CD8-positive, alpha-beta memory T cell (primary cell): ENCODE data around the gene TFCP2L1. TPM values are rescaled to one million over a fixed set of nuclear protein-coding genes. Genes with fewer than 3 reads are reported as not detected.
"Not testable (repeated sequence)": the region's sequence is repeated elsewhere in the genome, so short reads cannot be mapped to it uniquely, and the experiment has no call there.

Experiments used
- CTCF ChIA-PET: fragments of 350-600 bp; sonication (Branson Sonifier 250); formaldehyde crosslinking; loops from one replicate; lab custom pipeline; 2021; ENCODE audit warnings: antibody characterized with exemption; lab: Charles Lee
- POLR2A ChIA-PET: fragments of 350-600 bp; sonication (Branson Sonifier 250); formaldehyde crosslinking; loops from one replicate; lab custom pipeline; 2021; ENCODE audit warnings: antibody characterized with exemption; lab: Charles Lee
- DNase-seq, 5 donors: peaks; one replicate each; pipeline versions ENCODE4 v3.0.0 to v3.0.0-alpha.2; 2020 to 2022; ENCODE audit warnings: mixed read lengths in 1 of 5
- H3K27ac ChIP-seq: one replicate; pipeline ENCODE4 v1.7.0; 2013; ENCODE audit warnings: low read depth, mild to moderate bottlenecking, low read length, moderate library complexity
- H3K27me3 ChIP-seq: 2 replicates; pipeline ENCODE4 v1.7.0; 2013; ENCODE audit warnings: low read length, mild to moderate bottlenecking; ENCODE audit not compliant: insufficient read depth, poor library complexity, severe bottlenecking
- H3K36me3 ChIP-seq: 2 replicates; pipeline ENCODE4 v1.7.0; 2013; ENCODE audit warnings: mild to moderate bottlenecking, low read length, moderate library complexity; ENCODE audit not compliant: insufficient read depth
- H3K4me1 ChIP-seq: 2 replicates; pipeline ENCODE4 v1.7.0; 2013; ENCODE audit warnings: mild to moderate bottlenecking, low read length, moderate library complexity; ENCODE audit not compliant: insufficient read depth
- H3K4me3 ChIP-seq: 2 replicates; pipeline ENCODE4 v1.7.0; 2013; ENCODE audit warnings: mild to moderate bottlenecking, low read length
- H3K9me3 ChIP-seq: 2 replicates; pipeline ENCODE4 v1.7.0; 2013; ENCODE audit warnings: mild to moderate bottlenecking, low read length
- H3K27ac Mint-ChIP-seq, 8 donors: one replicate each; pipeline ENCODE4 v1.8.0; 2020 to 2021; ENCODE audit warnings: mixed read lengths in 8 of 8, mild to moderate bottlenecking in 6 of 8, inconsistent platforms in 3 of 8, moderate library complexity in 3 of 8
- H3K27me3 Mint-ChIP-seq, 2 donors: one replicate each; pipeline ENCODE4 v1.8.0; 2020 to 2021; ENCODE audit warnings: mixed read lengths in 2 of 2, mild to moderate bottlenecking in 1 of 2, moderate library complexity in 1 of 2
- H3K36me3 Mint-ChIP-seq, 3 donors: one replicate each; pipeline ENCODE4 v1.8.0; 2020 to 2021; ENCODE audit warnings: mixed read lengths in 3 of 3, inconsistent platforms in 1 of 3, mild to moderate bottlenecking in 1 of 3
- H3K4me1 Mint-ChIP-seq, 3 donors: one replicate each; pipeline ENCODE4 v1.8.0; 2020 to 2021; ENCODE audit warnings: mixed read lengths in 3 of 3, inconsistent platforms in 1 of 3, mild to moderate bottlenecking in 1 of 3
- H3K4me3 Mint-ChIP-seq, 7 donors: one replicate each; pipeline ENCODE4 v1.8.0; 2020 to 2021; ENCODE audit warnings: mixed read lengths in 7 of 7, mild to moderate bottlenecking in 6 of 7, moderate library complexity in 4 of 7, inconsistent platforms in 2 of 7
- H3K9me3 Mint-ChIP-seq, 5 donors: one replicate each; pipeline ENCODE4 v1.8.0; 2020 to 2022; ENCODE audit warnings: mixed read lengths in 5 of 5, mild to moderate bottlenecking in 3 of 5, moderate library complexity in 2 of 5, inconsistent platforms in 1 of 5
- polyA plus RNA-seq: library from polyadenylated mRNA; unstranded; fragments of 300-500 nt; fragmentation: Illumina TruSeq; gene quantifications from one replicate; pipeline ENCODE4 v1.2.3, GENCODE V29; 2021
- total RNA-seq, 2 experiments: library from RNA; stranded (reverse); gene quantifications; one replicate each; pipeline ENCODE4 v1.2.3, GENCODE V29; 2021

The TFCP2L1 gene
- total and polyA plus RNA-seq, 3 experiments from 2014 or later: 0.11 to 0.45 (median 0.16) TPM

DNA sequence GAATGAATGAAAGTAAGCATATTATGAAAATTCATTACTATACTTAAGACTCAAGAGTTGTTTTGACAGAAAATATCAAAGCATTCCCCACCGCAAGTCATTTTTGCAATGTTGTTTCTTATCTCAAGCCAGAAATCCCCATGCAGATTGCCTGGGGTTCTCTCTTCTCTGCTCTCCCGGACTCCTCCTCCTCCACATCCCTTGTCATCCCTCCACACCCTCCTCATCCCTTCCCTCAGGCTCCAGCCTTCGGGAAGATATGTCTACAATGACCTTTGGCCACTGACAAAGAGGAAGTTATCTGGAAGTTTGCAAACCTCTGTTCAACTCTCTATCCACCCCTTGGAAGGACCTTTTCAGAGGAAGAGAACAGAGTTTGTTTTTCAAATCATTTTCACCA, 11.9 kb downstream of the TFCP2L1 start:
- Histone ChIP-seq H3K27ac (no peak overlapping the region), H3K9me3 (no peaks in the 10 kb centered on the region), H3K4me1 (no peaks in the 10 kb centered on the region), H3K4me3 (no peak overlapping the region), H3K27me3 (no peaks in the 10 kb centered on the region), H3K36me3 (no peaks in the 10 kb centered on the region)
- H3K27ac Mint-ChIP-seq: no peak overlapping the region
- H3K4me3 Mint-ChIP-seq: no peak overlapping the region
- H3K27me3 Mint-ChIP-seq: peaks cover 0 to 13% of the 10 kb centered on the region in 2 donors
- POLR2A ChIA-PET: no interaction called here
- H3K9me3 Mint-ChIP-seq: no peaks in the 10 kb centered on the region
- CTCF ChIA-PET: no interaction called here
- no peak for DNase-seq
- H3K4me1 Mint-ChIP-seq: no peaks in the 10 kb centered on the region
- no peaks in the 10 kb centered on the region for H3K36me3 Mint-ChIP-seq

DNA sequence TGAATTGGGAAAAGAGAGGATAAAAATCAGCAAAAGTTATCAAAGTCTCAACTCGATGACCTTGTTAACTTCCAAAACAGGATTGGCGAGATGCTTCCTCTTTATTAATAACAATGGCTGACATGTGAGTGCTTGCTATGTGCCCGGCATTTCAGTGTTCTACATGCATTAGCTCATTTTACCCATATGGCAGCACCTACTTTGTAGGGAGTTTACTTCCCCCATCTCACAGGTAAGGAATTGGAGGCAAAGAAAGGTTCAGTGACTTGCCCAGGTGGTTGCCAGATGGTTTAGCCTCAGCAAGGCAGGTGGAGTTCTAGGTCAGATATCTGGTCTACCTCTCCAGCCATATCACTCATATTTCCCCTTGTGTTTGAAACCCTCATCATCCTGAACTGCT, 12.4 kb downstream of the TFCP2L1 start:
- ChIA-PET CTCF (no interaction called here), POLR2A (no interaction called here)
- Mint-ChIP-seq H3K4me1 (no peaks in the 10 kb centered on the region), H3K36me3 (no peaks in the 10 kb centered on the region), H3K4me3 (no peak overlapping the region), H3K9me3 (no peaks in the 10 kb centered on the region), H3K27ac (no peak overlapping the region), H3K27me3 (peaks cover 0 to 12% of the 10 kb centered on the region in 2 donors)
- Histone ChIP-seq H3K4me3 (no peak overlapping the region), H3K36me3 (no peaks in the 10 kb centered on the region), H3K9me3 (no peaks in the 10 kb centered on the region), H3K27ac (no peak overlapping the region), H3K27me3 (no peaks in the 10 kb centered on the region), H3K4me1 (no peaks in the 10 kb centered on the region)
- DNase-seq: no peak

DNA sequence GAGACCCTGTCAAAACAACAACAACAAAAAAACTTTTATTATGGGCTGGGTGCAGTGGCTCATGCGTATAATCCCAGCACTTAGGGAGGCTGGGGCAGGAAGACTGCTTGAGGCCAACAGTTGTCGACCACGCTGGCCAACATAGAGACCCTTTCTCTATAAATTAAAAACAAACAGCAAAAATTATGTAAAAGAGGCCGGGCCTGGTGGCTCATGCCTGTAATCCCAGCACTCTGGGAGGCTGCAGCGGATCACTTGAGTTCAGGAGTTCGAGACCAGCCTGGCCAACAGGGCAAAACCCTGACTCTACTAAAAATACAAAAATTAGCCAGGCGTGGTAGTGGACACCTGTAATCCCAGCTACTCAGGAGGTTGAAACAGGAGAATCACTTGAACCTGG, 15.6 kb downstream of the TFCP2L1 start:
- H3K4me3 Mint-ChIP-seq, H3K27ac Mint-ChIP-seq, H3K4me1 Mint-ChIP-seq, H3K36me3 Mint-ChIP-seq, H3K4me1 ChIP-seq, H3K36me3 ChIP-seq, H3K4me3 ChIP-seq, POLR2A ChIA-PET, H3K9me3 Mint-ChIP-seq, H3K9me3 ChIP-seq, H3K27ac ChIP-seq, DNase-seq, H3K27me3 ChIP-seq, CTCF ChIA-PET: not testable (repeated sequence)
- H3K27me3 Mint-ChIP-seq: peaks cover 0 to 10% of the 10 kb centered on the region in 2 donors

DNA sequence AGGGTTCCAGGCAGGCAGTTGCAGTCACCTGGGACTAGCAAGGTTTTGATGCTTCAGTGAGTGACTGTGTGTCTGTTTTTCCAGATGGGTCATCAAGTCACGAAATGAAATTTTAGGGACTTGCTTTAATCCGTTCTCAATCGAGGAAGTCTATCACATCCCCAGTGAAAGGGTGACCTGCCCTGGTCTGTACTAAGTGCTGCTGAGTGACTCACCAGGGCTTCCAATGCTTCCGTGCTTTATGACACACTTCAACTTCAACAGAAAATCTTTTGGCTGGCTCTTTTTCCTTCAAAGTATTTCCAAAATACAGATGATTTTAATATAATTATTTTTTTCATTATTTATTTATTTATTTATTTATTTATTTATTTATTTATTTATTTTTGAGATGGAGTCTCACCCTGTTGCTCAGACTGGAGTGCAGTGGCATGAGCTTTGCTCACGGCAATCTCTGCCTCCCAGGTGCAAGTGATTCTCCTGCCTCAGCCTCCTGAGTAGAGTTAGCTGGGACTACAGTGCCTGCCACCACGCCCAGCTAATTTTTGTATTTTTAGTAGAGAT, 18.4 kb downstream of the TFCP2L1 start:
- Mint-ChIP-seq H3K27me3 (peaks cover 0 to 5% of the 10 kb centered on the region in 2 donors), H3K4me3 (no peak overlapping the region), H3K9me3 (no peaks in the 10 kb centered on the region), H3K4me1 (no peaks in the 10 kb centered on the region), H3K36me3 (no peaks in the 10 kb centered on the region), H3K27ac (no peak overlapping the region)
- ChIA-PET CTCF (no interaction called here), POLR2A (no interaction called here)
- H3K9me3 ChIP-seq: no peaks in the 10 kb centered on the region
- H3K4me1 ChIP-seq: no peaks in the 10 kb centered on the region
- H3K27ac ChIP-seq: no peak overlapping the region
- DNase-seq: no peak
- H3K27me3 ChIP-seq: no peaks in the 10 kb centered on the region
- H3K4me3 ChIP-seq: no peak overlapping the region
- H3K36me3 ChIP-seq: no peaks in the 10 kb centered on the region

DNA sequence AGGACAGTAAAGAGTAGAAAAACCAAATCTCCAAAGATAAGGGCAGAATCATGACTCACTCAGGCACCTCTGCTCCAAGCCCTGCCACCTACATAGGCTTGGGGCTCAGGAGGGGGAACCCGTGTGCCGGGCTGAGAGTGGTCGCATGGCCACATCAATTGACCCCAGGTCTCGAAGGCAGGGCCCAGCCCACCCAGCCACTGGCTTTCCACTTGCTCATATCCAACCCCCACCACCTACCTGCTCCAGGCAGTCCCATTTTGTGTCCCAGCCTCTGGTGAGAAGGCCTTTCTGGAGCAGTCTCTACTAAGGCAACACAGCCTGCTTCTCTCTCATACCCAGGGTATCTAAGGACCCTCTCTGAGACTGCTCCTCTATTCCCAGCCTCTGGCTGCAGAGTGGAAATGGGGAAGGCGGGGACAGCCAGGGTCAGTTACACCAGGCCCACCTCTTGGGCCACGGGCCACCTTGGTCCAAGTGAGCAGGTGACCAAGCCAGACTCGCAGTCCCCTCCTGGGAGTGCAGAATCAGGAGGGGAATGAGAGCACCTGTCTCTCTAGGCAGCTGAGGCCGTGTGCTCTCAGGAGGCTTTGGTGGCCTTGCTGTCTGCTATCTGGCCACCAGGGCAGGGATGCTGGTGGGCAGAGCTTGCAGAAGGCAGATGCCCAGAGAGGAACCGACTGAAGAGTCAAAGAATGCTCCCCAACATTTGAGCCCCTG, 20.8 kb downstream of the TFCP2L1 start:
- Histone ChIP-seq H3K4me3 (no peak overlapping the region), H3K36me3 (no peaks in the 10 kb centered on the region), H3K4me1 (no peaks in the 10 kb centered on the region), H3K27ac (no peak overlapping the region), H3K27me3 (no peaks in the 10 kb centered on the region), H3K9me3 (no peaks in the 10 kb centered on the region)
- H3K4me3 Mint-ChIP-seq: no peak overlapping the region
- H3K9me3 Mint-ChIP-seq: no peaks in the 10 kb centered on the region
- DNase-seq: no peak
- no peaks in the 10 kb centered on the region for H3K4me1 Mint-ChIP-seq
- no peak overlapping the region for H3K27ac Mint-ChIP-seq
- H3K36me3 Mint-ChIP-seq: no peaks in the 10 kb centered on the region
- POLR2A ChIA-PET: no interaction called here
- peaks cover 5 to 7% of the 10 kb centered on the region in 2 donors for H3K27me3 Mint-ChIP-seq
- CTCF ChIA-PET: no interaction called here

DNA sequence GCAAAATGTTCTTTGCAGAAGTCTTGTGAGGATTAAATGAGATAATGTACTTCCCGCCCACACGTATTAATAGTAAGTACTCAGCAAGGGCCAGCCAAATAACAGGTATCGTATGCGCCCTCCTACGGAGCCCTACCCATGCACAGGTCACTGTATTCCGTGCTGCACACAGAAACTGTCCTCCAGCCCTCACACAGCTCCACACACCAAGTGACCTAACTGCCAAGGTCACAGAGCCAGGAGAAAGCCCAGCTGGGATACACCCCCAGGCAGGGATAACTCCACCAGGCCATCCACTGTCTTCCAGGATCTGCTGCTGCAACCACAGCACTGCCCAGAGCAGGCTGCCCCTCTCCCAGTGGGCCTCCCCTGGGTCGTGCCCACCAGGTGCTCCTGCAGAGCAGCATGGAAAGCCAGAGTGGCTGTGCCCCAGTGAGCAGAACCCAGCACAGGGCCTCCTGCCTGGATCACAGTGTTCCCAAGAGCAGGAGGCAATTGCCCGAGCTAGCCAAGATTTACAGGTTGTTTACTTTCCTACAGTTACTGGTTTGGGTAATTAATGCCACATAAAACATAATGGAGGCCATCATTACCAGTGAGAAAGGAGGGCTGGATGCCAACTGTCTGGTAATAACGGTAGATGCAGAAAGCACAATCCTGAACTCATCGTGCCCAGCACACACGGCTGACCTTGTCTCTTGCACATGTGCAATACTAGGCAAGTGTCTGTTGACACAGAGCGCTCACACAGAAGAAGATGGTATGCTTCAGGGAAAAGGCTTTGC, 24.4 kb downstream of the TFCP2L1 start:
- Histone ChIP-seq H3K27me3 (no peaks in the 10 kb centered on the region), H3K4me3 (no peak overlapping the region), H3K36me3 (no peaks in the 10 kb centered on the region), H3K27ac (no peak overlapping the region), H3K9me3 (no peaks in the 10 kb centered on the region), H3K4me1 (no peaks in the 10 kb centered on the region)
- no peak overlapping the region for H3K27ac Mint-ChIP-seq
- POLR2A ChIA-PET: no interaction called here
- no peaks in the 10 kb centered on the region for H3K36me3 Mint-ChIP-seq
- peaks cover 12 to 22% of the 10 kb centered on the region in 2 donors for H3K27me3 Mint-ChIP-seq
- H3K4me1 Mint-ChIP-seq: peaks cover 0 to 2% (median 0%) of the 10 kb centered on the region in 3 donors
- no peak overlapping the region for H3K4me3 Mint-ChIP-seq
- CTCF ChIA-PET: no interaction called here
- DNase-seq: no peak
- H3K9me3 Mint-ChIP-seq: no peaks in the 10 kb centered on the region

DNA sequence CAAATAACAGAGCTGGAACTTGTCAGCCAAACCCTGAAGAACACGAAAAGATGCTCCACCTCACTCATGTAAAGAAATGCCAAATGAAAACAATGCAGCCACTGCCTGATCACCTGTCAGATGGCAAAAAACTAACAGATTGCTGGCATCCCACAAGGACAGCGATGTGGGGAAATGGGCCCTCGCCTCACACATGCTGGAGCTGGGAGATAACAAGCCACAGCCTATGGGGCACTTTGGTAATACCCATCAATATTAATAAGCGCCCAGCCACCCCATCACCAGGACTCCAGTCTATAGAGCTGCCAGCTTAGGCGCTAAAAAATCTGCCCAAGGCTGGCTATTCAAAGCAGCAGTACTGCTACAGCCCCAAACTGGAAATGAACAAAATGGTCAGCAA, 27.0 kb downstream of the TFCP2L1 start:
- Histone ChIP-seq H3K9me3 (no peaks in the 10 kb centered on the region), H3K27ac (no peak overlapping the region), H3K4me3 (no peak overlapping the region), H3K27me3 (no peaks in the 10 kb centered on the region), H3K4me1 (no peaks in the 10 kb centered on the region), H3K36me3 (no peaks in the 10 kb centered on the region)
- Mint-ChIP-seq H3K27me3 (peaks cover 9 to 22% of the 10 kb centered on the region in 2 donors), H3K36me3 (no peaks in the 10 kb centered on the region), H3K4me3 (no peak overlapping the region), H3K27ac (peak overlapping the region in 1 of 8 donors; percentile 40), H3K9me3 (no peaks in the 10 kb centered on the region), H3K4me1 (peaks cover 0 to 2% (median 0%) of the 10 kb centered on the region in 3 donors)
- POLR2A ChIA-PET: no interaction called here
- CTCF ChIA-PET: no interaction called here
- no peak for DNase-seq

DNA sequence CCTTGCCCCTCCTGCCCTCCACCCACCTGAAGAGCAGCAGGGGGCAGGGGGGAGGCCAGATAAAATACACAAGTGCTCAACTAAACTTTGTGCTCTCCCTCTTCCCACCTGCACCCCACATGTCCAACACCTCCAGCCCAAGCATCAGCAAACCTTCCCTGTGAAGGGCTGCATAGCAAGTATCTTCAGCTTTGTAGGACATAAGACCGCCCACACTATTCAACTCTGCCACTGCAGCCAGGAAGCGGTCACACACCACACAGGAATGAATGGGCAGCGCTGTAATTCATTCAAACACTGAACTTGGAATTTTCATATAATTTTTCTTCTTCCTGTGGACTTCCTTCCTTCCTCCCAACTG, 27.5 kb downstream of the TFCP2L1 start:
- CTCF ChIA-PET: no interaction called here
- H3K4me1 Mint-ChIP-seq: peaks cover 0 to 2% (median 0%) of the 10 kb centered on the region in 3 donors
- no peaks in the 10 kb centered on the region for H3K4me1 ChIP-seq
- no peak overlapping the region for H3K4me3 Mint-ChIP-seq
- H3K27me3 Mint-ChIP-seq: peaks cover 9 to 22% of the 10 kb centered on the region in 2 donors
- H3K27me3 ChIP-seq: no peaks in the 10 kb centered on the region
- no peak overlapping the region for H3K27ac ChIP-seq
- no peak for DNase-seq
- H3K4me3 ChIP-seq: no peak overlapping the region
- no peaks in the 10 kb centered on the region for H3K36me3 ChIP-seq
- no peaks in the 10 kb centered on the region for H3K36me3 Mint-ChIP-seq
- no peaks in the 10 kb centered on the region for H3K9me3 Mint-ChIP-seq
- no peaks in the 10 kb centered on the region for H3K9me3 ChIP-seq
- POLR2A ChIA-PET: no interaction called here
- no peak overlapping the region for H3K27ac Mint-ChIP-seq
